IPS-15b (cell line): ENCODE results near the gene ERAS.
"Not testable (repeated sequence)": the region's sequence is repeated elsewhere in the genome, so short reads cannot be mapped to it uniquely, and the experiment has no call there.

Experiments used
- H3K27me3 ChIP-seq: one replicate; pipeline ENCODE4 v1.6.1; 2013; ENCODE audit warnings: low read length; ENCODE audit not compliant: control insufficient read depth, insufficient read depth
- H3K36me3 ChIP-seq: one replicate; pipeline ENCODE4 v1.6.1; 2013; ENCODE audit warnings: low read length; ENCODE audit not compliant: control insufficient read depth, insufficient read depth
- H3K4me1 ChIP-seq: one replicate; pipeline ENCODE4 v1.6.1; 2013; ENCODE audit warnings: mild to moderate bottlenecking, low read length; ENCODE audit not compliant: control insufficient read depth, insufficient read depth
- H3K4me3 ChIP-seq: one replicate; pipeline ENCODE4 v1.5.1; 2013; ENCODE audit warnings: low read depth, low read length
- H3K9ac ChIP-seq: one replicate; pipeline ENCODE4 v1.6.1; 2013; ENCODE audit warnings: low read depth, mild to moderate bottlenecking, low read length
- H3K9me3 ChIP-seq: one replicate; pipeline ENCODE4 v1.6.1; 2013; ENCODE audit warnings: mild to moderate bottlenecking, low read length; ENCODE audit not compliant: control insufficient read depth, insufficient read depth

Gene ERAS

DNA sequence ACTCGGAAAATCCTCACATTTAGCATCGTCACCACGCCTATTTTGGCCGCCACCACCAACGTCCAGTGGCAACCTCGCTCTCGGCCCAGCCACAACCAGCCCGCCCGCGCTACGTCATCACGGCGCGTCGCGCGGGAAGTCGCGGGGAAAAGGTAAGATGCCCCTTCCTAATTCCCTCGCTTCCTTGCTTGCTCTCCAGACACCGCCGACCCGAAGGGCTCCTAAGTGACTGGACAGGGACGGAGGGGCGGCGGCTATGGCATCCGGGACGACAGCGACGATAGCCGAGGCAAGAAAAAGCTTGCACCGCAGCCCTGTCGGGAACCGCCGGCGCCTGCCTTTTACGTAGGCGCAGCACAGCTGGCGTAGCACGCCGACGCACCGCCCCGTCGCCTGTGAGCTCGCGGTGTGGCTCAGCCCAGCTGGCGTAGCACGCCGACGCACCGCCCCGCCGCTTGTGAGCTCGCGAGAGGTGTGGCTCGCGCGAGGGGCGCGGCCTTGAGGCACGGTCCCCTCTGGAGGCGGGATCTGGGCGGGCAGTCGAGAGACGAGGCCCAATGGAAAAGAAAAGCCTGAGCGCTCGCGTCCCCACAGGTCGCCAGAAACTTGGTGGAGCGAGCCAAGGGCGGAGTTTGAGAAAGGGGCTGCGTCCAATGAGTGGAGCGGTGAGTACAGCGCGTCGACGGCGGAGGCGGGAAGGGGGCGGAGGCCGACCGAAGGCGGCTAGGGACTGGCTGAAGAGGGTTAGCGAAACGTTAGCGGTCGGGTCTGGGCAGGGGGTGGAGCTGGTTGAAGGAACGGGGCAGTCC lies 24.8 kb upstream of the ERAS start, which contains the start of gene HDAC6:
TSS of gene HDAC6 (plus strand) at position 788 of the 809 bp plus-strand sequence. CDS start 626 bp downstream, outside the sequence.
- Histone ChIP-seq H3K9me3 (no peaks in the 10 kb centered on the region), H3K27me3 (no peaks in the 10 kb centered on the region), H3K36me3 (no peaks in the 10 kb centered on the region), H3K4me1 (no peaks in the 10 kb centered on the region), H3K9ac (peak within 1 kb of the TSS; percentile 94), H3K4me3 (peak within 1 kb of the TSS; percentile 85)

DNA sequence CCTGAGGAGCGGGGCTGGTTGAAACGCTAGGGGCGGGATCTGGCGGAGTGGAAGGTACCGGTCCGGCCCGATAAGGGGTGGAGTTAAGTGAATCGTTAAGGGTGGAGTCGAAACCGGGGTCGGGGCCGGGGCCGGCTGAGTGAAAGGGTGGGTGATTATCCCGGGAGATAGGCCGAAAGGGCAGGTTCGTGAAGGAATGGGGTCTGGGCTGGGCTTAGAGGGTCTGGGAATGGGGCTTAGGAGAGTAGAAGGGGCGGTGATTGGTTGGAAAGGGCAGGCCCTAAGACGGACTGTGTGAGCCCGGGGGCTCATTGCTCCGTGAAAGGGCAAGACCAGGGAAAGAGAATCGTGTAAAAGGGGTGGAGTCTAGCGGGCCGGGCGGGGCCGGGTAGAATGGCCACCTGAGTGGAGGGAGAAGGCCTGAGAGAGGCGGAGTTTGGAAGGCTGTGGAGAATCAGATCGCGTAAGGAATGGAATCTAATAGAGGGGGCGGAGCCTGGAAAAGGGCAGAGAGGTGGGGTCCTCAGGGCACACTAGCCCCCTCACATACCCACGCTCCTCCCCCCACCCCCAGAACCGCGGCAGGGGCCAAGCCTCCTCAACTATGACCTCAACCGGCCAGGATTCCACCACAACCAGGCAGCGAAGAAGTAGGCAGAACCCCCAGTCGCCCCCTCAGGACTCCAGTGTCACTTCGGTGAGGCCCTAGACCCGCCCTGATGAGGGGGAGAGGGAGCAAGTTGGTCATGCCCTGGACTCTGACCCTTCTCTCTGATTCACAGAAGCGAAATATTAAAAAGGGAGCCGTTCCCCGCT lies 24.0 kb upstream of the ERAS start:
- Histone ChIP-seq H3K36me3 (no peaks in the 10 kb centered on the region), H3K4me1 (no peaks in the 10 kb centered on the region), H3K27me3 (no peaks in the 10 kb centered on the region), H3K4me3 (peak overlapping the region; percentile 73), H3K9ac (peak overlapping the region; percentile 87), H3K9me3 (no peaks in the 10 kb centered on the region)

DNA sequence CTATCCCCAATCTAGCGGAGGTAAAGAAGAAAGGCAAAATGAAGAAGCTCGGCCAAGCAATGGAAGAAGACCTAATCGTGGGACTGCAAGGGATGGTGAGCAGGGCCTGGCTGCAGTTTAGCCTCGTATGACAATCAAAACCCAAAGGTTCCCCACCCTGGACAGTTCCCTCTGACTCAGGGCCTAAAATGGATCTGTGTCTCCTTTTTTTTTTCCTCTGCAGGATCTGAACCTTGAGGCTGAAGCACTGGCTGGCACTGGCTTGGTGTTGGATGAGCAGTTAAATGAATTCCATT lies 23.5 kb upstream of the ERAS start:
- H3K9me3 ChIP-seq, result no peaks in the 10 kb centered on the region
- H3K36me3 ChIP-seq, result no peaks in the 10 kb centered on the region
- H3K27me3 ChIP-seq, result no peaks in the 10 kb centered on the region
- H3K4me1 ChIP-seq, result no peaks in the 10 kb centered on the region
- peak overlapping the region; percentile 73 for H3K4me3 ChIP-seq
- no peak overlapping the region for H3K9ac ChIP-seq

DNA sequence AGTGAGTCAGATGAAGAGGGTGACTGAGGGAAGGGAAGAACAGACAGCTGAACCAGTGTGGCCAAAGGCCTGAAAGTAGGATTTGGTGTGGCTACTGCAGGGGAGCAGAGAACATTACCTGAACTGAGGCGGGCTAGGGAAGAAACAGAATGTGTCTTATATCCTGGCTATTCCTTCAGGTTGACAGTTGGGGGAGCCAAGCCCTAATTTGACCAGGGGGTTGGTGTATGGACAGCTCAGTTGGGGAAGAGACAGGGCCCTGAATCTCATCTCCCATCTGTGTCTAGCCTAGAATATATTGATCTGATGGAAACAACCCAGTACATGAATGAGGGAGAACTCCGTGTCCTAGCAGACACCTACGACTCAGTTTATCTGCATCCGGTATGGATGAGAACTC lies 20.2 kb upstream of the ERAS start:
- H3K4me1 ChIP-seq, result no peaks in the 10 kb centered on the region
- H3K9me3 ChIP-seq, result no peaks in the 10 kb centered on the region
- no peak overlapping the region for H3K4me3 ChIP-seq
- H3K36me3 ChIP-seq, result no peaks in the 10 kb centered on the region
- H3K9ac ChIP-seq, result no peak overlapping the region
- no peaks in the 10 kb centered on the region for H3K27me3 ChIP-seq

DNA sequence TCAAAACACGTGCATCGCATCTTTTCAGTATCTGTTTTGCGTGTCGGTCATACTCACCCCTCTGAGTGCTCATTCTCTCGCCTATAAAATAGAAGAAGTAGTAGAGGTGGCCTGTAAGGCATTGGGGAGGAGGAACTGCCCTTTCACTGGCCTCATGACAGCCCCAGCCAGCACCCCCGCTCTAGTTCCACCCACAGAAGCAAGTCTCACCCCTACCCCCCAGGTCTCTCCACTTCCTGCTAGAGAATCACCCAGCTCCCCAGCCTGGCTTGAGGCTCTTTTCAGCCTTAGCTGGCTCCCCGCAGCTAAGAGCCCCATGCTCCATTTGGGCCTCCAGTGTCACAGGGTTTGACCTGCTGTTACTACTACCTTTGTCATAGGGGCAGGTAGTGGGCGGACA lies 12.7 kb upstream of the ERAS start:
- no peaks in the 10 kb centered on the region for H3K9me3 ChIP-seq
- H3K4me1 ChIP-seq, result no peaks in the 10 kb centered on the region
- H3K36me3 ChIP-seq, result peaks cover 7% of the 10 kb centered on the region
- H3K27me3 ChIP-seq, result no peaks in the 10 kb centered on the region
- no peak overlapping the region for H3K4me3 ChIP-seq
- no peak overlapping the region for H3K9ac ChIP-seq

DNA sequence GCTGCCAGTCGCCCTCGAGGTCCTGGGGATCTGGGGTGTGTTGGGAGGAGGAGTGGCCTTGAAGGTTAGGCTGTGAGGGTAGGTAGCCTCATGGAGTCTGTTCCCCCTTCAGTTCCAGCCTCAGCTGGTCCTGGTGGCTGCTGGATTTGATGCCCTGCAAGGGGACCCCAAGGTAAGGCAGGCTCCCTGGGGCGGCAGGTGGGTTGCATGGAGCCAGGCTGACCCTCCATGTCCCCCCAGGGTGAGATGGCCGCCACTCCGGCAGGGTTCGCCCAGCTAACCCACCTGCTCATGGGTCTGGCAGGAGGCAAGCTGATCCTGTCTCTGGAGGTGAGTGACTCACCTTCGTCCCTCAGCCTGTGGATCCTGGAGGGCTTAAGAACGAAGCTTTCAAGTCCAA lies 11.6 kb upstream of the ERAS start:
- Histone ChIP-seq H3K36me3 (peaks cover 7% of the 10 kb centered on the region), H3K27me3 (no peaks in the 10 kb centered on the region), H3K4me1 (no peaks in the 10 kb centered on the region), H3K9ac (no peak overlapping the region), H3K4me3 (no peak overlapping the region), H3K9me3 (no peaks in the 10 kb centered on the region)

DNA sequence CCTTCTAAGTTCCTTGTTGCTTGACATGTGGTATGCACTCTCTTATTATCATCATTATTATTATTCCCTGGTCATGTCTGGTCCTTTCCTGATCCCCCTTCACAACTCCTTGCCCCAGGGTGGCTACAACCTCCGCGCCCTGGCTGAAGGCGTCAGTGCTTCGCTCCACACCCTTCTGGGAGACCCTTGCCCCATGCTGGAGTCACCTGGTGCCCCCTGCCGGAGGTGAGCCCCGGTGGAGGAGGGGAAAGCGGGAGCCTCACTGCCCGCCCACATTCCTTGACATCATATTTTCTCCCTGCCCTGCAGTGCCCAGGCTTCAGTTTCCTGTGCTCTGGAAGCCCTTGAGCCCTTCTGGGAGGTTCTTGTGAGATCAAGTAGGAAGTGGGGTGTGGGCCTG lies 11.0 kb upstream of the ERAS start:
- Histone ChIP-seq H3K27me3 (no peaks in the 10 kb centered on the region), H3K36me3 (peaks cover 10% of the 10 kb centered on the region), H3K4me3 (no peak overlapping the region), H3K4me1 (no peaks in the 10 kb centered on the region), H3K9me3 (no peaks in the 10 kb centered on the region), H3K9ac (no peak overlapping the region)

DNA sequence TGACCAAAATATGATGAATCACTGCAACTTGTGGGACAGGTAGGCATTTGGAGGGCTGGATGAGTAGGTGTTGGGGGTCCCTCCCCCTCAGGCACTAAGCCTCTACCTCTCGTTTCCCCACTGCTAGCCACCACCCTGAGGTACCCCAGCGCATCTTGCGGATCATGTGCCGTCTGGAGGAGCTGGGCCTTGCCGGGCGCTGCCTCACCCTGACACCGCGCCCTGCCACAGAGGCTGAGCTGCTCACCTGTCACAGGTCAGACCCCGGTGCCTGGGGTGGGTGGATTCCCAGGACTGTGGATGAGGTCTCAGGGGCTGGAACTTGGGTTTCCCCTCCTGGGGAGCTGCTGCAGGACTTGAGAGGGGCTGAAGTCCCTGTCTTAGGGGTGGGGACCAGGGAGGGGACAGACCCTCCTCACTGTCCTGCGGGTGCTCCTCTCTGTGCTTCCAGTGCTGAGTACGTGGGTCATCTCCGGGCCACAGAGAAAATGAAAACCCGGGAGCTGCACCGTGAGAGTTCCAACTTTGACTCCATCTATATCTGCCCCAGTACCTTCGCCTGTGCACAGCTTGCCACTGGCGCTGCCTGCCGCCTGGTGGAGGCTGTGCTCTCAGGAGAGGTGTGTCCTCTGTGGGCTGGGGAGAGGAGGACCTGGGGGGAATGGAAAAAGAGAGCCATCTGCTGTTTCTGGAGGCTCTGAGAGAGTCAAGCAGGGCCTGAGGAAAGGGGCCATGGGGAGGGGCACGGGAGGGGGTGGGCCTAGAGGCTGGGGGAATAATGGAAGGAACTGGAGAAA lies 10.1 kb upstream of the ERAS start:
- Histone ChIP-seq H3K9ac (no peak overlapping the region), H3K4me3 (no peak overlapping the region), H3K9me3 (no peaks in the 10 kb centered on the region), H3K27me3 (no peaks in the 10 kb centered on the region), H3K4me1 (no peaks in the 10 kb centered on the region), H3K36me3 (peaks cover 11% of the 10 kb centered on the region)

DNA sequence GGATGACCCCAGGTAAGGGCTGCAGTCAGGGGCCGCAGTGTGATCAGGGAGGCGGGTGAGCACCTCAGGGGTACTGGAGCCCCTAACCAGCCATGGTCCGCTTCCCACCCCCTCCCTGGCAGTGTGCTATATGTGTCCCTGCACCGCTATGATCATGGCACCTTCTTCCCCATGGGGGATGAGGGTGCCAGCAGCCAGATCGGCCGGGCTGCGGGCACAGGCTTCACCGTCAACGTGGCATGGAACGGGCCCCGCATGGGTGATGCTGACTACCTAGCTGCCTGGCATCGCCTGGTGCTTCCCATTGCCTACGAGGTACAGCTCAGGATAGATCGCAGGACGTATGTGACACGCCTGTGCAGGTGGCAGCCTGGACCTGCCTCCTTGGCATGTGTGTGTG lies 8.2 kb upstream of the ERAS start:
- no peaks in the 10 kb centered on the region for H3K27me3 ChIP-seq
- no peaks in the 10 kb centered on the region for H3K4me1 ChIP-seq
- H3K9me3 ChIP-seq, result peaks cover 5% of the 10 kb centered on the region
- peaks cover 18% of the 10 kb centered on the region for H3K36me3 ChIP-seq
- H3K4me3 ChIP-seq, result no peak overlapping the region
- H3K9ac ChIP-seq, result no peak overlapping the region

DNA sequence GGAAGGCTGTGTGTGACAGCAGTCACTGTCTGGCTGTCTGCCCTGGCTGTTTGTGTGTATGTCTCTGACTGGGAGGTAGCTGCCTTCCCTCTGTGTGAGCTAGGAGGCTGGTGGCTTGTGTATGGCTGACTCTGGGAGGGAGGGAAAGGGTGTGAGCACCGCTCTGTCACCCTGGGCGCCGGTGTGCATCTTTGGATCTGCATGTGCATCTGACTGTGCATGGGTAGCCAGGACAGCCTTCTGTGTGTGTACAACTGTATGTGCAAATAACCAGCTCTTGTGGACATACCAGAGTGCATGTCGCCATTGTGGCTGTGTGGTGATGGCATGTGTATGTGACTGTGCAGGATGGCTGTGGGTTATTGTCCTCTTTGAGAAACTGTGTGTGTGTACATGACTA lies 7.4 kb upstream of the ERAS start:
- Histone ChIP-seq H3K9ac (no peak overlapping the region), H3K27me3 (no peaks in the 10 kb centered on the region), H3K4me3 (no peak overlapping the region), H3K4me1 (no peaks in the 10 kb centered on the region), H3K36me3 (peaks cover 23% of the 10 kb centered on the region), H3K9me3 (peaks cover 5% of the 10 kb centered on the region)

DNA sequence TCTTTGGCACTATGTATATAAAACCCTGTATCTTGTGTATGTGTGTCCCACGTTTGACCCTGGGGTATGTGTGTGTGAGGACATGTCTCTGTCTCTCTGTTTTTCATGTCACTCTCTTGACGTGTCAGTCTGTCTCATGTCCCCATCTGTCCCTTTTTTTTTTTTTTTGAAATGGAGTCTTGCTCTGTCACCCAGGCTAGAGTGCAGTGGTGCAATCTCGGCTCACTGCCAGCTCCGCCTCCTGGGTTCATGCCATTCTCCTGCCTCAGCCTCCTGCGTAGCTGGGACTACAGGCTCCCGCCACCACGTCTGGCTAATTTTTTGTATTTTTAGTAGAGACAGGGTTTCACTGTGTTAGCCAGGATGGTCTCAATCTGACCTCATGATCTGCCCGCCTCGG lies 6.9 kb upstream of the ERAS start:
- H3K4me1 ChIP-seq, H3K27me3 ChIP-seq, H3K4me3 ChIP-seq, H3K9me3 ChIP-seq, H3K9ac ChIP-seq: not testable (repeated sequence)
- peaks cover 26% of the 10 kb centered on the region for H3K36me3 ChIP-seq
